GM18873 (cell line): ENCODE measurements around the gene FRMPD4.

ENCODE experiments used
- ATAC-seq: cut with Tn5 transposase; IDR thresholded peaks from one replicate; pipeline ENCODE4 v1.9.1; 2021; ENCODE audit warnings: mild to moderate bottlenecking, moderate library complexity, moderate number of reproducible peaks; ENCODE audit not compliant: unreplicated experiment, low FRiP score

Gene FRMPD4

DNA sequence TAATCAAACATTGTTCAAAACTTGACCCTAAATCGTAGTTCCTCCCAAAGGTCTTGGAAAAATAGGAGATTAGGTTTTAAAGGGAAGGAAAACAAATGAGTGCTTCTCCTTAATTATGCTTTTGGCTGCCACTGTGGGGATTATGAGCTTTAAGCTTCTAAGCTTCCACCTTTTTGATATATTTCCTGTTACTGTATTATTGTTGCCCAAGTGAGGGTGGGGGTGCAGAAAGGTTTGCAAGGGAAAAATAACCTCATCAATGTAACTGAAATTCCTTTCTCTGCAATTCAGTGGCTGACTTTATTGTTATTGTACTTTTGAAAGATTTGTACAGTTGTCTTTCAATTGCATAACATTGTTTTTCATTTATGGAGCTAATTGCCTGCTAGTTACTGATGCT lies 285.1 kb downstream of the FRMPD4 start:
- ATAC-seq: no peak

DNA sequence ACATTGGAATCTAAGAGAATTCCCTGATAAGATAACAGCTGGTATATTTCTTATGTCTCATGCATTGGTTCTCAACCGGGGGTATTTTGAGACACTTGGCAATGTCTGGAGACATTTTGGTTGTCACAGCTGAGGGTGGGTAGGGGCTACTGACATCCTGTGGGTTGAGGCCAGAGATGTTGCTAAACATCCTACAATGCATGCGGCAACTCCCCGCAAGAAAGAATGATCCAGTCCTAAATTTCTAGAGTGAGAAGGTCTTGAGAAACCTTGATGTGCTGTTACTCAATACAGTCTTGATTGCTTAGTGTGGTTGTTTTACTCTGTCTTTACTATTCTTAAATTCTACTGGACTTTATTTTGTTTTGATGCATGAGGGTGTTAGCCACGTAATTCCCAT lies 287.2 kb downstream of the FRMPD4 start:
- ATAC-seq: no peak

DNA sequence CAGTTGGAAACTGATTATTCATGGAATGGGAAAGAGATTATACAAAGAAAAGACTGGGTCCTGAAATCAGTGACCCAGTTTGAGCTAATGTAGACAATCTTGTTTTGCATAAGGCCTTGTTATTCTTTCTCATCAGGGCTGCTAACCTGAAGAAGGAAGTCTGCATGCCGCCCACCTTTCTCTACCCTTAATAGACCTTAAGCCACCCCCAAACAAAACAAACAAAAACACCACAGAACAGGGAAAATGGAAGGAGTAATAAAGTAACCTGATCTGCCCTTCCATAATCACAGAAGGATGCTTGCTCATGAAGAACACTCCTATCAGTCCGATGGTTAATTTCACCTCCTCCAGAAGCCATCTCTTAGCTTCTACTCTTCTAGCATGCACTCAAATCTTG lies 288.1 kb downstream of the FRMPD4 start:
- no peak for ATAC-seq

DNA sequence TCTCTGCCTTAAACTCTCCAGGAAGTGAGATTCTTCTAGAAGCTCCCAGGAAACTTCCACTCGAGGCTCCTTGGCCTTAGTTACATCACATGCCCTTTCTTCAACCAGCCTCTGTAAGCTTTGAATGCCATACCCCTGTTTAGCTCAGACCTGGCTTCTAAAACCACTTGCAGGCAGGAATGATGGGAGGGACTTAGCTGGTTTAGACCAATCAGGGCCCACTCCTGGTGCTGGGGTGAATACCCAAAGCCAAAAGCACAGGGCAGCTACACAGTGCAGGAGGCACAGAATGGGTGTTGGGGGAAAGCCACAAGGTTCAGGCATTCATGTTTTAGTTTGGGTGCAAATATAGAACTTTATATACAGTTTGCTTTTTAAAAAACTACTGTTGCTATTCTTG lies 296.2 kb downstream of the FRMPD4 start:
- ATAC-seq: no peak

DNA sequence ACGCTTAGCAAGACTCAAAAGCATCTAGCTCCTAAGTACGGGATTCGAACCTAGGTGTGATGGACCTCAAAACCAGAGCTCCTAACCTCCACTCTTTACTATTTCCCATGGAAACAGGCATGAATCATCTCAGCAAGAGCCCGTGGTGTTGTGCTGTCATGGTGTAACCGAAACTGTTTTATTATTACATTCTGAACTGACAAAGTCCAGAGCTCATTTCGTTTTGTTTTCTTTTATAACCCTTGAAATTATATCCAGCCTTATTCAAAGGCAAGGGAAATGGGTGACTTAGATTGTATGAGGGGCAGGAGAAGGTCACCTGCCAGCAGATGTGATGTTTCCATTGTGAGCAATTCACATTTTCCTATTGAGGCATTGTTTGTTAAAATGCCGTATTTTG lies 301.1 kb downstream of the FRMPD4 start:
- no peak for ATAC-seq

DNA sequence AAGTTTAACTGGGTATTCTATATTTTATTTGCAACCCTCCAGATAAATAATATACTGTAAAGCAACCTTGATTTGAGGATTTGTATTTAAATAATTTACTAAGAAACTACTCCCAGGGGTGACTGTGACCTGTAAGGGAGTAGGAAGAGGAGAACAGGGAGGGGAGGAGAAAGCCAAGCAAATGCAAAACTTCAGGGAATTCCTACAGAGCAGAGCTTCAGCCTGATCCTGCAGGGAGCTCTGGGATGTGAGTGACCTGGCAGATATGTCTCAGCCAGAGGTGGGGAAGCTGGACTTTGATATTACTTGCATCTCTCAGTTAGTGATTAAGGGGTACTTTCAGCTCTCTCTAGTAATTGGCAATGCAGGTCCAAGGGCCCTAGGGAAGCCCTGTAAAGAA lies 302.0 kb downstream of the FRMPD4 start:
- no peak for ATAC-seq

DNA sequence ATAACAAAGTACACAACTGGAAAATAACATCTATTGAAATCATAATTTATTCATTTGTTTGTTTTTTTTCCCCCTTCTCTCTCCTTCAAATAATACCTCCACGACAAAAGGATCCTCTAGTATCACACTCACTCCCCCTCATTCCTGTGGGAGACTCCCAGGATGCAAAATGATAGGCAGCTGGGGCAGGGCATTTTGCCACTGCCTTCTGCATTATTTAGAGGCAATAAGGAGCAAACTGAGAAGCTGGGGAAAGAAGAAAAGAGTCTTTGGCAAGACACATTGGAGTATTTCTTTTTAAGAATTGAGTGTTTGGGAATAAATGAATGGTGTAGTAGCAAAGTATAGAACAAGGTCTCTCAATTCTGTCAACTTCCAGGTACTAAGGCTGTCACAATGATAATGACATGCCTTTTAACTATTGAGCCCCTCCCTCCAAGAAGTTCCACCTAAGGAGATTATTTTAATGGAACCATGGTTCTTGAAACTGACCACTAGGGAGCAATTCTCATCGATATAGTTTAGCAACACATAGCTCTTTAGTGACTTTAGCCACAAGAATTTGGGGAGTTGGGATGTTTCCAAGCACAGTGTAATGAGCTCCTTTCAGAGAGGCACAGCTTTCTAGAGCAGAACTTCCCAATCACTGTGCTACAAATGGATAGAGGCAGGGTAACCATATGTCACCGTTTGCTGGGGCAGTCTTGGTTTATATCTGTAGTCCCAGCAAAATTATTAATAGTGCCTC lies 303.3 kb downstream of the FRMPD4 start:
- ATAC-seq: no peak

DNA sequence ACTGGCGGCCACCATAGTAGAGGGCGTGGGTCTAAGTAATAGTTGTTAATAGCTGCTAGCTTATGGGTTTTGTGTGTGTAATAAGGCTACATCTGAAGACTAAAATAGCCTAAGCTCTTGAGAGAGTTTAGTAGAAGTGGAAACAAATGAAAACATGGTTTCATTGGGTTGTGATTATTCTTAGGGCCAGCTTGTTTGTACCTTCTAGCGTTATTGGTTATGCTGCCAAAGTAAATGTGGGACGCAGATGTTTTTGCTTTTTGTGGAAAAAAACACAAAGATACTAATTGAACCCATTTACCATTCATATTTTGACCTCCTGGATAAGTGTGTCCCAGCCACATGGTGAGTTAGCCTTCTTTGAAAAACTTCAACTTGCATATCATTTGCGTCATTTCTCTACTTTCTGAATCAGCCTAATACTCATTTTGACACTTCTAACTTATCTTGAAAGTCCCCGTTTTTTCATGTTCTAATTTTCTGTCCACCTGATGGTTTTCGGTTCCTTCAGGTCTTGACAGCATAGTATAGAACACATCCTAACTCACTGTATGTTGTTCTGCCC lies 305.3 kb downstream of the FRMPD4 start:
- peak; percentile 86 for ATAC-seq

DNA sequence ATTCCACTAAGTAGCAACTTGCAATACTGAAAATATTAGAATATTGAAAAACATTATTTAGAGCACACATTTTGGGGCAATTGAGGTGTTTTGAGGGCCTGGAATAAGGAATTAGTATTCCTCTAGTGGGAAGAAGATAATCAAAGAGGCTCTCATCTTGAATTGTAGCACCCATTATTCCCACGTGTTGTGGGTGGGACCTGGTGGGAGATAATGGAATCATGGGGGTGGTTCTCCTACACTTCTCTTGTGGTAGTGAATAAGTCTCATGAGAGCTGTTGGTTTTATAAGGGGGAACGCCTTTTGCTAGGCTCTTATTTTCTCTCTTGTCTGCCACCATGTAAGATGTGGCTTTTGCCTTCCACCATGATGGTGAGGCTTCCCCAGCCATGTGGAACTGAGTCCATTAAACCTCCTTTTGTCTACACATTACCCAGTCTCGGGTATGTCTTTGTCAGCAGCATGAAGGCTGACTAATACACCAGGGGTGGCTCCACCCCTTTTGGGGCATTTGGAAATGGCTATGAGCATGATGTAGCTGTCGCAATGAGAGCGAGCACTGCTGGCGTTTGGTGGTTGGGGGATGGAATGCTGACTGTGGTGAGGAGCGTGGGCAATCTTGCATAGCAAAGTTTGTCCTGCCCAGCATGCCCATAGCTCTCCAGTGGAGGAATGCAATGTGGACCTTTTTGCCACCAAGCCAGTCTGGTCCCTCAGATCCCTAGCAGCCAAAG lies 308.2 kb downstream of the FRMPD4 start:
- no peak for ATAC-seq

DNA sequence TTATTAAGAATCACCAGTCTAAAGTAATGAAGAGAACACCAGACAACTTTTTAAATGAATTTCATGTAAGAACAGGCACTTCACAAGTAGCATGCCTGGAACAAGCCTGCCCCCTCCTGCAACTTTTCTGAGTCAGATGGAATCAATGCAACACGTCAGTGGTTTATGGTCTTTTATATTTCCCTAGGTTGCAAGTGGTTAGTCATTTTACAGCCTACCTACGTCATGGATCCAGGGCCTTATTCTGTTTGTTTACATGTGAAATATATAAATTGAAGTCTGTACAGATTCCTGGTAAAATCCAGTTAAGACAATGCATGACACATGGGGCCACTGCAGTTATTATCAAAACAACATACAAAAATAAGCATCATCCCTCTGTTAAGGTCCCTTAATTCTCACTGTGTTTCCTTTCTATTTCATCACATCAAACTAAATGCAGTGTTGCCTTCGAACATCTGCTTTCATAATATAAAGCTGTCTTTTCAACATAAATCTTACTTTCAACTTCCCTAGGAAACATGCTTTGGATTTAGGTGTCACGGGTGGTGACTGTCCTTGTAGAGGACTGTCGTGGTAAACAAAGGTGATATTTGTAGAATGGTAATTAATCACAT lies 309.3 kb downstream of the FRMPD4 start:
- ATAC-seq: no peak

DNA sequence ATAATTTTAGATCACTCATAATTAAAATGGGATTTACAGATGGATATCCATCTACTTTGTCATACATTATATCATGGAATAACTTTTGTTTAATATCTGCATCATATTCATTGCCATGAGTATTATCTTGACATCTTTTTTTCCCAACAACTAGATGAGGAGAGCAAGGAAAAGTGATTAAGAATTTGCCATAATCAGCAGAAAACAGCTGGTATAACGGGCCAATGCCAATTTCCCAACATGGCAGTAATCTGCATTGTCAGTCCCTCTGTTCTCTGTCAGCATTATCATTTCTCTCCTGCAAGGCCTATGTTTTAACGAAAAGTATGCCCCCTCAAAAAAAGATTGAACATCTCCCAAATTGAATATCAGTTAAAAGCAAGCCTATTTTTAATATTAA lies 314.0 kb downstream of the FRMPD4 start:
- no peak for ATAC-seq

DNA sequence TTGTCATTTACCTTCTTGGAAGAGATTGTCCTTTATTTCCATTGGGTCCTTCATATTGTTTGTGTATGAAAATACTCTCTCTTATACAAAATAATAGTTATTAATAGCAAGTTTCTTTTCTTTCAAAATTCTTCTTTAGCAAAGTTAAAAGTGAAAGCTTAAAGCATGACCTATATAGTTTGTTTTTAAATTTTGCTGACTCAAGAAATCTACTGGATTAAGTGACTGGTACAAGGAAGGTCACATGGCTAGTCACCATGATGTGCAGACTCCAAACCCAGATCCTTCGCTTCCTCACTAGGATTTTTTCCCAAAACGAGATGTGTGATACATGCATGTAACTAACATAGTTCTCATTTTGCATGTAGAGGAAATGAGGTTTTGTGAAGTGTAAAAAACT lies 322.7 kb downstream of the FRMPD4 start:
- ATAC-seq: no peak

DNA sequence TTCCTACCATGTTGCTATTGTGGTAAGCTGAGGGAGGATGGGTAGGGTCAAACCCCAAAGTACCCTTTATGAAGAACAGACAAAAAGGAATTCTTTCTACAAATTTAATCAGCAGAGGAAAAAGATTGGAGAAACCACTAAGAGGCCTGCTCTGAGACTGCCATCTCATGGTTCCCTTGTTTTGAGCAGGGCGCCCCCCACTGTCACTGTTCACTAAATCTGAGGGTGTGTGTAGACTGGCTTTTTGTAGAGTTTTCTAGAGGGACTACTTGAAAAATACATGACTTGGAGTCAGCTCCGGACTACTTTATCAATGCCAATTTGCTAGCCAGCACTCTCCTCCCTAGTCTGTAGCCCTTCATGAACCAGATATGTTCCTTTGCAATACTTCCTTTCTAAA lies 324.8 kb downstream of the FRMPD4 start:
- ATAC-seq: no peak

DNA sequence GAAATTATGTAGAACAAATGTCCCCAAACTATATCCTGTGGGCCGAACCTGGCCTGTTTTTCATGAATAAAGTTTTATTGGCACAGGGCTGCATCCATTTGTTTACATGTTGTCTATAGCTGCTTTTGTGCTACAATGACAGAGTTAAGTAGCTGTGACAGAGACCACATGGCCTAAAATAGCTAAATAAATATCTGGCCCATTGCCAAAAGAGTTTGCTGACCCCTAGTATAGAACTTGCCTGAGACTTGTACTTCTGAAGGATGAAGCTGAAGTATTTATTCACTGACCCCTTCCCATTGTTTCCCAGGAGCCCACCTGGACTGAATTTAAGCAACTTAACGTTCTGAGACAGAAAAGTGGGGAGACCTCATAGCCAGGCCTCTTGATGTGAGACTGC lies 325.6 kb downstream of the FRMPD4 start:
- no peak for ATAC-seq

DNA sequence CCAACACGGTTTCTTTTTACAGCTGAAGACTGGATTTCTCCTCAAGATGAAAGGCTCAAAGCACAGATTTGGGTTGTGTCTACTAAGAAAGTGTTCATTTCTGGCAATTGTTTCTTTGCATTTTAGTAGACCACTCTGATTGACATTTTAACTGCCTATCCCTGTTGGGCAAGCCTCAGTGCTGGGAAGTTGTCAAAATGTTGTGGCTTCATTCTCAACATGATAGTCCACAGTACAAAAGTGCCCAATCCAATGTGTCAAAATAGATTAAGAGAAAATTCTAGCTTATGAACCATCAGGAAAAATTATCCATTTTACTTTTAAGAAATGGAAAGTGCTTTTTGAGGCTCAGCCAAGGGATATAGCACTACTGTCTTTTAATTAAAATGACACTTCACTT lies 329.0 kb downstream of the FRMPD4 start:
- no peak for ATAC-seq

DNA sequence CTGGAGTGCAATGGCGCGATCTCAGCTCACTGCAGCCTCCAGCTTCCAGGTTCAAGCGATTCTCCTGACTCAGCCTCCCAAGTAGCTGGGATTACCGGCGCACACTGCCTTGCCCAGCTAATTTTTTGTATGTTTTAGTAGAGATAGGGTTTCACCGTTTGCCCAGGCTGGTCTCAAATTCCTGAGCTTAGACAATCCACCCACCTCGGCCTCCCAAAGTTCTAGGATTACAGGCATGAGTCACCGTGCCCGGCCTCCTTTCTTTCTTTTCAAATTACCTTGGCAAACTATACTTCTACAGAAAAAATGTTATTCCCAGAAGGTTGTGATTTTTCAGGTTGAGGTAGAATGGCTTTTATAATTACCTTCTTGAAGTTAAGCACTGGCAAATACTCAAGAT lies 331.0 kb downstream of the FRMPD4 start:
- no peak for ATAC-seq

DNA sequence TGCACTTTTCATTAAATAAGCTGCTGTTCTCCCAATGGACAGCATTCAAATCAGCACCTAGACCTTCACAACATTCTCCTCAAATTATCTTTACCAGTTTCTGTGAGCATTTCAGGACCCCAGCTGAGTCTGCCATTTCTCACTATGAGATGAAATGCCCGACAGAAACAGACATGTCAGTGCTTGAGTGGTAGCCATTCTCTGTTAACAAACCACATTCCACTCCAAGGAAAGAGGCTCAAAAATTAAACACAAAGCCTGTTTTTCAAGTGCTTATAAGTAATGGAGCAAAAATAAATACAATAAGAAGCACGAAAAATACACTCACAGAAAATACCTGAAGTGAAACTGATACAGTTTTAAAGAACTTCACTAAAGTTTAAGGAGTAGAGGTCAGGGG lies 332.8 kb downstream of the FRMPD4 start:
- ATAC-seq: no peak

DNA sequence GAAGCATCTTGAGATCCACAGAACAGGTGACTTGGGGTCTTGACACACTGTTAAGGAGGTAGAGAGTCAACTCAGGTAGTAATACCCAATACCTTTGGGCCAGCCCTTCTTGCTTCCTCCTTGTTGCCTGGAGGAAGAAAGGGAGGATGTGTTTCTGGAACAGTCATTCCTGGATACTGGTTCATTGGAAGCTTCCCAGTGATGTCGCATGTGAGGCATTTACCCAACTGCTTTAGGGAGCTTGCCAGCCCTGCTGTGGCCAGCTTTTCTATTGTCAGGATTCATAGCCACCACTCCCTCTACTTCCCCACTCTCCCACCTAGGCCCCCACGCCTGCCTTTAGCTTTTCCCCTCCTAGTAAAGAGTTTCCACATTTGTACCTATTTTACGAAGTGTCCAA lies 342.7 kb downstream of the FRMPD4 start:
- ATAC-seq: no peak

DNA sequence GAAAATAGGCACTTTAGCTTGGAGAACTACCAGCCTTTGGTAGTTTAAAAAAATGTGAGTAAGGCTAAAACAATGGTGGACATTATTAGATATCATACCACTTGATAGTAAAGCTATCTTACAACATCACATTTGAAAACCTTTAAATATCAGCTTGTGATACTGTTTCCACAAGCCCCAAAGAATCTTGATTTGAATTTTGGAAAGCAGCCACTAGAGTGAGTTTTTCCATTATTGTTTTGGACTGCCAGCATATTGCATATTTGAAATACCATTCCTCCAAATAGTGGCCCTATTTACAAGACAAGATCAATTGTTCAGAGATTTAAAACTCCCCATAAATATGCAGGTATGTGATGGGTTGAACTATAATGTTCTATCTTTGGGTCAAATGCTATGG lies 349.9 kb downstream of the FRMPD4 start:
- ATAC-seq: no peak

DNA sequence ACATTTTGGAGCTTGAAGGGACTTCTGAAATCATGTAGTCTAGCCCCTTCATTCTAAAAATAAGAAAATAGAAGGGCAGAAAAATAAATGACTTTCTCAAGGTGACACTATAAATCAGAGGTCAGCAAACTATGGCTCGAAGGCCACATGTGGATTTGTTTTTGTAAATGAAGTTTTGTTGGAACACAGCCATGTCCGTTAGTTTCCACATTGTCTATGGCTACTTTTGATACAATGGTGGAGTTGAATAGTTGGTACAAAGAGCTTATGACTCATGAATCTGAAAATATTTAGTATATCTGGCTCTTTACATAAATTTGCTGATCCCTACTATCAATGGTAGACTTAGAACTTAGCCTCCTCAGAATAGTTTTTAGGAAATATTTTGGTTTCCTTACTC lies 350.5 kb downstream of the FRMPD4 start:
- ATAC-seq: no peak

DNA sequence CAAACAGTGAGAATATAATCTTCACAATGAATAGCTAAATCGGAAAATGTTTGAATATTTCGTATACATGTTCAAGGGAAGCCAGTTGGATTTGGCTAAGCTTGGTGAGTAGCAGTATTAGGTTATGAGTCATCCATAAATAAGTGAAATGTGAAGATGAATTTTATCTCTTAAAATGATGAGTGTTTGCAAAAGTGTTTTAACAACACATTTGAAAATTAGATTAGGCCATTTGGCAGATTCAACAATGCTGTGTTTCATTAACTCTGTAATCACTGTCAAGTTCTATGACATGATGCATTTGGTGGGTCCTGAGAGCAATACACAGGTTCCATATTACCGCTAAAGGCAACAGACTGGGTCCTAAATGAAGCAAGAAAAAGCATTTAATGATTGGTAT lies 351.1 kb downstream of the FRMPD4 start:
- no peak for ATAC-seq
